Pancreas (tissue), 10 donors: ENCODE data around the gene BORCS6. TPM values are rescaled to one million over a fixed set of nuclear protein-coding genes. Genes with fewer than 3 reads are reported as not detected.
A peak's percentile ranks its signal among the peaks of the same experiment; 100 is the strongest.

Source experiments
- ATAC-seq, 4 donors: fragments of 200-7000 bp; cut with Tn5 transposase; one replicate each; pipeline versions ENCODE4 v1.8.0 to v1.9.1; 2020; ENCODE audit warnings: mild to moderate bottlenecking in 4 of 4, moderate library complexity in 4 of 4
- DNase-seq, 6 donors: peaks; one replicate each; pipeline ENCODE4 v3.0.0-alpha.2; 2020
- FAIRE-seq: peaks from 2 replicates; lab custom pipeline; 2012; peaks lifted over from hg19 to GRCh38; lab: Jason Lieb, UNC
- H3K27ac ChIP-seq, 4 donors: fragments of 200-600 bp; sonication (generic); 1 replicate in 3 of 4; 2 replicates in 1 of 4; pipeline versions ENCODE4 v1.5.0 to v1.8.0; 2020
- H3K27me3 ChIP-seq, 4 donors: fragments of 200-600 bp; one replicate each; pipeline ENCODE4 v1.8.0; 2021
- H3K36me3 ChIP-seq, 3 donors: fragments of 200-600 bp; sonication (generic) in 1 of 3; one replicate each; pipeline versions ENCODE4 v1.5.0 to v1.8.0; 2020 to 2021
- H3K4me1 ChIP-seq, 3 donors: fragments of 200-600 bp; one replicate each; pipeline ENCODE4 v1.8.0; 2021
- H3K4me3 ChIP-seq, 4 donors: fragments of 200-600 bp; sonication (generic) in 2 of 4; one replicate each; pipeline versions ENCODE4 v1.5.0 to v1.8.0; 2020 to 2021
- H3K9me3 ChIP-seq, 4 donors: fragments of 200-600 bp; one replicate each; pipeline ENCODE4 v1.8.0; 2021
- CTCF ChIP-seq, 4 donors: fragments of 200-600 bp; sonication (generic) in 3 of 4; IDR thresholded peaks; one replicate each; pipeline versions ENCODE4 v1.5.0 to v1.8.0; 2021; ENCODE audit warnings: antibody characterized with exemption in 4 of 4
- WGBS, 2 donors: extraction: QIAGEN DNeasy Blood & Tissue Kit; methylation state at CpG; one replicate each; pipeline ENCODE4 v1.1.7; 2013; 5-methylcytosine and 5-hydroxymethylcytosine counted together
- intact Hi-C, 3 donors: fragments of 100-400 bp; cut with DNase I; formaldehyde crosslinking; loops; one replicate each; pipeline versions ENCODE4 v1.11.1 to v1.14.2; 2022
- polyA plus RNA-seq, 2 donors: library from polyadenylated mRNA; stranded (reverse); fragments of 200-250 nt; gene quantifications; one replicate each; pipeline ENCODE4 v1.2.3, GENCODE V29; 2013
- total RNA-seq, 6 donors: library from RNA; stranded (reverse); fragmentation: NEBNext Ultra II Directional in 4 of 6; extraction: Animal tissue kit (Norgen Biotek cat#: 25700) in 4 of 6; gene quantifications; one replicate each; pipeline versions ENCODE4 v1.2.1 to v1.2.4, GENCODE V29; 2021 to 2023
- donor health status: healthy with polysubstance abuse.
- donor health status: DM: no; HTN: no; CAD: no; lungs with moderate emphysema.
- donor health status: DM: no; HTN: no; CAD: no.
- donor health status: control.
- donor health status: control.
- donor health status: Bipolar disorder and iron deficiency.
- donor health status: DM: yes; HTN: yes; CAD: no.
- donor health status: DM: no; HTN: no; CAD: no.
- donor health status: DM: no; HTN: no; CAD: no.
- donor health status: DM: yes; HTN: yes; CAD: no.

Gene BORCS6
- total RNA-seq, result 10 to 100 TPM in 1 of 6 donors, 1 to 10 TPM in 5; 4.9 to 10.4 (median 6.9) TPM
- 1 to 10 TPM; 4.5 to 6.1 TPM for polyA plus RNA-seq

- WGBS, 2 donors, result 0% methylated on average over 51 to 70 of the region's 70 CpGs
- ATAC-seq, result peak; percentile 63 to 73 (median 68)
- peak within 1 kb of the TSS; percentile 82 to 98 (median 88) for H3K27ac ChIP-seq
- H3K36me3 ChIP-seq, result no peaks in the 10 kb centered on the region
- intact Hi-C loops, result loop anchor here in 2 of 3 donors (5.0 to 10.0 kb wide), 2 partner anchors 32 to 65 kb away; partner anchors contain the start of gene HES7 (in 1 of the 2)
- no peak for TF ChIP-seq CTCF (IDR thresholded peaks at IDR 0.05)
- peak; percentile 88 for FAIRE-seq
- H3K27me3 ChIP-seq, result no peaks in the 10 kb centered on the region
- no peaks in the 10 kb centered on the region for H3K9me3 ChIP-seq
- peaks cover 0 to 28% (median 18%) of the 10 kb centered on the region in 3 donors for H3K4me1 ChIP-seq
- peak; percentile 89 to 98 (median 96) for DNase-seq
- H3K4me3 ChIP-seq, result peak within 1 kb of the TSS; percentile 83 to 88 (median 84)
Measured at GRCh38 chr17:8189711-8190477, at the start of gene BORCS6. Gene BORCS6, minus strand, starts transcription at chr17:8190180. Its CDS starts 40 bp downstream, at chr17:8190140.

GRCh38 chr17:8237886-8238285, 47.9 kb upstream of the BORCS6 start:
- no peak overlapping the region for H3K4me3 ChIP-seq
- intact Hi-C loops, result no loop called here
- FAIRE-seq (no peak), DNase-seq (no peak), ATAC-seq (no peak)
- WGBS, 2 donors, result 84 to 86% methylated on average over 4 of the region's 4 CpGs
- no peaks in the 10 kb centered on the region for H3K27me3 ChIP-seq
- peaks cover 0 to 48% (median 25%) of the 10 kb centered on the region in 3 donors for H3K36me3 ChIP-seq
- no peak for TF ChIP-seq CTCF (IDR thresholded peaks at IDR 0.05)
- no peaks in the 10 kb centered on the region for H3K4me1 ChIP-seq
- no peak overlapping the region for H3K27ac ChIP-seq
- H3K9me3 ChIP-seq, result no peaks in the 10 kb centered on the region

GRCh38 chr17:8237175-8237574, 47.2 kb upstream of the BORCS6 start:
- peak in 1 of 4 donors; percentile 32 for ATAC-seq
- no peak for TF ChIP-seq CTCF (IDR thresholded peaks at IDR 0.05)
- Histone ChIP-seq H3K9me3 (no peaks in the 10 kb centered on the region), H3K4me3 (no peak overlapping the region), H3K4me1 (no peaks in the 10 kb centered on the region), H3K27me3 (no peaks in the 10 kb centered on the region), H3K27ac (no peak overlapping the region), H3K36me3 (peaks cover 0 to 55% (median 26%) of the 10 kb centered on the region in 3 donors)
- DNase-seq, result no peak
- no peak for FAIRE-seq
- intact Hi-C loops, result no loop called here
- WGBS, 2 donors, result 80 to 86% methylated on average over 7 of the region's 7 CpGs

GRCh38 chr17:8235676-8236075, 45.7 kb upstream of the BORCS6 start:
- WGBS, 2 donors, result 91 to 98% methylated on average over 7 of the region's 7 CpGs
- FAIRE-seq (no peak), DNase-seq (no peak), ATAC-seq (no peak)
- no peaks in the 10 kb centered on the region for H3K27me3 ChIP-seq
- no peak overlapping the region for H3K27ac ChIP-seq
- intact Hi-C loops, result no loop called here
- peaks cover 0 to 69% (median 39%) of the 10 kb centered on the region in 3 donors for H3K36me3 ChIP-seq
- no peak overlapping the region for H3K4me3 ChIP-seq
- no peaks in the 10 kb centered on the region for H3K9me3 ChIP-seq
- TF ChIP-seq CTCF (IDR thresholded peaks at IDR 0.05), result no peak
- no peaks in the 10 kb centered on the region for H3K4me1 ChIP-seq
